GM12878 (cell line): Measurements from ENCODE around the gene MYCBP. TPM values are rescaled to one million over a fixed set of nuclear protein-coding genes. Genes with fewer than 3 reads are reported as not detected.

Experiments
- CBFB ChIP-seq: IDR thresholded peaks from 2 replicates; pipeline ENCODE4 v1.6.1; 2016; ENCODE audit warnings: antibody characterized with exemption, low read depth
- DPF2 ChIP-seq: fragments of 450-650 bp; IDR thresholded peaks from 2 replicates; pipeline ENCODE4 v1.6.1; 2017; ENCODE audit warnings: mild to moderate bottlenecking
- E2F8 ChIP-seq: fragments of 450-650 bp; IDR thresholded peaks from 2 replicates; pipeline ENCODE4 v1.6.1; 2018; ENCODE audit warnings: mild to moderate bottlenecking, low read depth, moderate library complexity; ENCODE audit not compliant: partially characterized antibody
- EGR1 ChIP-seq, 2 experiments: IDR thresholded peaks; 1 replicate in 1 of 2; 2 replicates in 1 of 2; pipeline ENCODE4 v1.6.1; 2011 to 2012; ENCODE audit warnings: low read depth in 2 of 2, low read length in 2 of 2, borderline replicate concordance in 1 of 2, mild to moderate bottlenecking in 1 of 2, moderate library complexity in 1 of 2
- HDAC2 ChIP-seq: fragments of 200-600 bp; sonication (generic); IDR thresholded peaks from 2 replicates; pipeline ENCODE4 v1.6.1; 2017
- HDGF ChIP-seq: fragments of 450-650 bp; IDR thresholded peaks from 2 replicates; pipeline ENCODE4 v1.6.1; 2016; ENCODE audit warnings: antibody characterized with exemption
- IRF3 ChIP-seq: fragments of 450-650 bp; IDR thresholded peaks from 2 replicates; pipeline ENCODE4 v1.6.1; 2014; ENCODE audit warnings: mild to moderate bottlenecking
- JUNB ChIP-seq: IDR thresholded peaks from 2 replicates; pipeline ENCODE4 v1.6.1; 2016; ENCODE audit warnings: antibody characterized with exemption, mild to moderate bottlenecking
- KDM1A ChIP-seq: fragments of 200-600 bp; sonication (generic); IDR thresholded peaks from 2 replicates; pipeline ENCODE4 v1.6.1; 2016; ENCODE audit warnings: borderline replicate concordance
- KLF5 ChIP-seq: fragments of 450-650 bp; IDR thresholded peaks from 2 replicates; pipeline ENCODE4 v1.6.1; 2014; ENCODE audit warnings: mild to moderate bottlenecking; ENCODE audit not compliant: partially characterized antibody
- MTA2 ChIP-seq: fragments of 450-650 bp; IDR thresholded peaks from 2 replicates; pipeline ENCODE4 v1.6.1; 2016; ENCODE audit warnings: low read depth, mild to moderate bottlenecking, moderate library complexity
- MXI1 ChIP-seq: fragments of 150-350 bp; IDR thresholded peaks from 2 replicates; pipeline ENCODE4 v1.6.1; 2011; ENCODE audit warnings: low read depth, mild to moderate bottlenecking, inconsistent platforms, low read length, improper control_type of control experiment
- MYC ChIP-seq: IDR thresholded peaks from 2 replicates; pipeline ENCODE4 v1.6.1; 2011; ENCODE audit warnings: mild to moderate bottlenecking, low read length, moderate library complexity, inconsistent platforms; ENCODE audit not compliant: insufficient read depth, insufficient replicate concordance, insufficient read length, severe bottlenecking
- NBN ChIP-seq: fragments of 450-650 bp; IDR thresholded peaks from 2 replicates; pipeline ENCODE4 v1.6.1; 2016
- PAX5 ChIP-seq: IDR thresholded peaks from 2 replicates; pipeline ENCODE4 v1.6.1; 2011; ENCODE audit warnings: low read depth, low read length, borderline replicate concordance
- PML ChIP-seq: IDR thresholded peaks from 2 replicates; pipeline ENCODE4 v1.6.1; 2012; ENCODE audit warnings: low read length, inconsistent platforms
- POU2F2 ChIP-seq: IDR thresholded peaks from 3 replicates; pipeline ENCODE4 v1.6.1; 2011; ENCODE audit warnings: low read depth, mild to moderate bottlenecking, low read length, borderline replicate concordance
- RCOR1 ChIP-seq: conservative IDR thresholded peaks from 2 replicates; pipeline ENCODE4 v1.6.1; 2012; ENCODE audit warnings: low read depth, low read length, improper control_type of control experiment
- RELB ChIP-seq: fragments of 450-650 bp; IDR thresholded peaks from 2 replicates; pipeline ENCODE4 v1.6.1; 2017; ENCODE audit warnings: low read depth, mild to moderate bottlenecking, moderate library complexity
- RUNX3 ChIP-seq: IDR thresholded peaks from 2 replicates; pipeline ENCODE4 v1.6.1; 2012; ENCODE audit warnings: low read length, inconsistent platforms
- SMAD1 ChIP-seq: fragments of 450-650 bp; IDR thresholded peaks from 2 replicates; pipeline ENCODE4 v1.6.1; 2018; ENCODE audit warnings: mild to moderate bottlenecking, low read depth; ENCODE audit not compliant: partially characterized antibody
- ZBED1 ChIP-seq: IDR thresholded peaks from 2 replicates; pipeline ENCODE4 v1.6.1; 2016; ENCODE audit warnings: borderline replicate concordance
- ZNF274 ChIP-seq: IDR thresholded peaks from one replicate; pipeline ENCODE4 v1.8.0; 2011; ENCODE audit not compliant: insufficient read length, insufficient read depth
- ZNF622 ChIP-seq: fragments of 450-650 bp; IDR thresholded peaks from 2 replicates; pipeline ENCODE4 v1.6.1; 2017; ENCODE audit warnings: mild to moderate bottlenecking, inconsistent platforms
- polyA plus RNA-seq, 11 experiments: library from polyadenylated mRNA; depleted of rRNA in 4 of 11; unstranded in 6 of 11; stranded (reverse) in 5 of 11; fragments of >200 nt; fragmentation: Nextera tagmentation in 4 of 11; fragmentation: Illumina TruSeq in 1 of 11; extraction: Ambion mirVana in 4 of 11; extraction: Trizol in 1 of 11; gene quantifications; 1 replicate in 1 of 11; 2 replicates in 10 of 11; pipeline versions ENCODE4 v1.2.1 to v1.2.3, GENCODE V29; 2011 to 2016; ENCODE audit warnings: inconsistent platforms in 2 of 11, missing spikeins in 2 of 11, low read depth in 1 of 11
- total RNA-seq, 4 experiments: library from RNA; depleted of rRNA in 3 of 4; stranded (reverse); fragments of >200 nt in 3 of 4; fragmentation: Illumina TruSeq in 1 of 4; extraction: Trizol in 1 of 4; gene quantifications; 2 replicates each; pipeline versions ENCODE4 v1.2.1 to v1.2.3, GENCODE V29; 2013 to 2021
- TF ChIP-seq, protein P1 (sequence below): IDR thresholded peaks from 2 replicates; pipeline ENCODE4 v1.6.1; 2011; ENCODE audit warnings: low read depth, mild to moderate bottlenecking, low read length, moderate library complexity, borderline replicate concordance; ENCODE audit errors: extremely low read depth
- TF ChIP-seq, protein P2 (sequence below): IDR thresholded peaks from 2 replicates; pipeline ENCODE4 v1.6.1; 2012; ENCODE audit warnings: low read depth, low read length, improper control_type of control experiment

The MYCBP gene
- total and polyA plus RNA-seq, 10 of the 15 experiments (the other 5 are each of a cell fraction or from before 2014, with no cell fraction given), result 26.1 to 210 (median 43.1) TPM

DNA sequence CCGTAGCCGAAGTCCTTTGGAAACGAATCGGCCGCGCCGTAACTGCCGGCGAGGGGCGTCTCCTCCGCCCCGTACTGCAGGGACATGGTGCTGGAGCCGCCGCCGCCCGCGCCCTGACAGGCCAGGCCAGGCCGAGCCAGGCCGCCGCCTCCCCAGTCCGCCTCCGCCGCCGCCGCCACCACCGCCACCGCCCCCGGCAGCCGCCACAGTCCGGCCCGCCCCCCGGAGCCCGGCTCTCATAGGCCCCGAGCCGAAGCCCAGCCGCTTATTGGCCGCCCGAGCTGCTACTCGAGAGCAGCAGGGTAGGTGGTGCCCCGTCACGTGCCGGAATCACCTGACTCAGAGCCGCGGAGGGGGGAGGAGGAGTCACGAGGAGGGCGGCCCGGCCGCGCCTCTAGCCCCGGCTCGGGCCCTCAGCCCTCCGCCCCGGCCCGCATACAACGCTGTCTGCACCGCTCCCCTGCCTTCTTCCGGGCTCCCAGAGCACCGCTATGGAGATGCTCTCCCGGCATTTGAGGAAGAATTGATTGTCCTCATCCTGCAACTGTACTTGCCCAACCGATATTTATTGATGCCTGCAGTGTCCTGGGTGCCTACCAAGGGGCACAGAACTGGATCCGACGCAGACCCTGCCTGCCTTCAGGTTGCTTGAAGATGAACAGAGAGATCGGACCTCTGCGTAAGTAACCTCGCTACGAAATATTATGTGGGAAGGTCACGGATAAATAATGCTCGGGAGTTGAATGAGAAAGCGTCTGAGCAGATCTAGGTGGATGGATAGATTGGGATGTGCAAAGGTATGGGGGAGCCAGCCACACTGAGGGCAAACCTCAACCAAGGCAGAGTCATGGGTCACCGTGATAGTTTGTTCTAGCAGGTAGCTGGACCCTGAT lies 13.3 kb downstream of the MYCBP start, which contains the start of gene RRAGC (continued):
- no peak for TF ChIP-seq E2F8
- TF ChIP-seq RCOR1, result 0 out of 2 replicates have a peak, but pooled peaks have one; percentile 49
- TF ChIP-seq ZBED1, result no peak
- TF ChIP-seq RELB, result peak; percentile 27; the same call in 1 of the 2 replicates
- TF ChIP-seq NBN, result peak; percentile 61; the same call in 1 of the 2 replicates
- TF ChIP-seq CBFB, result no peak
- TF ChIP-seq EGR1 (IDR thresholded peaks at IDR 0.05; ENCODE audit: borderline replicate concordance in 1 of 2, low read depth in 2 of 2, low read length in 2 of 2), result peak; percentile 28 to 93
- peak; percentile 78 for TF ChIP-seq IRF3
- TF ChIP-seq RUNX3, result no peak; the same call in none of the 2 replicates
- TF ChIP-seq KDM1A, result no peak
- TF ChIP-seq HDGF, result no peak
- no peak for TF ChIP-seq POU2F2
- TF ChIP-seq KLF5, result peak; percentile 39
- peak; percentile 56; the same call in 1 of the 2 replicates for TF ChIP-seq ZNF622
- TF ChIP-seq SMAD1, result no peak
- TF ChIP-seq, protein P1, sequence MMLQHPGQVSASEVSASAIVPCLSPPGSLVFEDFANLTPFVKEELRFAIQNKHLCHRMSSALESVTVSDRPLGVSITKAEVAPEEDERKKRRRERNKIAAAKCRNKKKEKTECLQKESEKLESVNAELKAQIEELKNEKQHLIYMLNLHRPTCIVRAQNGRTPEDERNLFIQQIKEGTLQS, result peak; percentile 99
- TF ChIP-seq DPF2, result peak; percentile 97
- TF ChIP-seq ZNF274, result no peak
- TF ChIP-seq PML, result no peak; the same call in 1 of the 2 replicates
- TF ChIP-seq MYC, result no peak
- no peak for TF ChIP-seq JUNB
- 0 out of 2 replicates have a peak, but pooled peaks have one; percentile 24 for TF ChIP-seq PAX5
- no peak for TF ChIP-seq MTA2
- peak; percentile 81 for TF ChIP-seq MXI1
- TF ChIP-seq HDAC2, result no peak
- TF ChIP-seq, protein P2, sequence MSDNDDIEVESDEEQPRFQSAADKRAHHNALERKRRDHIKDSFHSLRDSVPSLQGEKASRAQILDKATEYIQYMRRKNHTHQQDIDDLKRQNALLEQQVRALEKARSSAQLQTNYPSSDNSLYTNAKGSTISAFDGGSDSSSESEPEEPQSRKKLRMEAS, result peak; percentile 97
